Nephron (organoid): ENCODE results near the gene SNX1.
A peak's percentile ranks its signal among the peaks of the same experiment; 100 is the strongest.

ENCODE experiments used
- H3K27ac Mint-ChIP-seq, 3 experiments: 2 replicates each; pipeline ENCODE4 v1.8.0; 2020; ENCODE audit warnings: mixed read lengths in 3 of 3, mild to moderate bottlenecking in 2 of 3, moderate library complexity in 1 of 3
- H3K27me3 Mint-ChIP-seq: 2 replicates; pipeline ENCODE4 v1.8.0; 2021; ENCODE audit warnings: low read depth, mild to moderate bottlenecking, moderate library complexity, mixed read lengths
- H3K36me3 Mint-ChIP-seq: 2 replicates; pipeline ENCODE4 v1.8.0; 2020; ENCODE audit warnings: low read depth, mixed read lengths
- H3K4me1 Mint-ChIP-seq: 2 replicates; pipeline ENCODE4 v1.8.0; 2020; ENCODE audit warnings: mixed read lengths
- H3K4me3 Mint-ChIP-seq, 3 experiments: 2 replicates each; pipeline ENCODE4 v1.8.0; 2020; ENCODE audit warnings: mild to moderate bottlenecking in 3 of 3, mixed read lengths in 3 of 3, moderate library complexity in 2 of 3
- H3K9me3 Mint-ChIP-seq: 2 replicates; pipeline ENCODE4 v1.8.0; 2020; ENCODE audit warnings: mixed read lengths
- TF ChIP-seq, protein P1 (sequence below), 3 experiments: fragments of 200-600 bp; sonication (generic); IDR thresholded peaks; one replicate each; pipeline ENCODE4 v1.5.0; 2021; ENCODE audit warnings: antibody characterized with exemption in 3 of 3; ENCODE audit not compliant: unreplicated experiment in 3 of 3

Gene SNX1

DNA sequence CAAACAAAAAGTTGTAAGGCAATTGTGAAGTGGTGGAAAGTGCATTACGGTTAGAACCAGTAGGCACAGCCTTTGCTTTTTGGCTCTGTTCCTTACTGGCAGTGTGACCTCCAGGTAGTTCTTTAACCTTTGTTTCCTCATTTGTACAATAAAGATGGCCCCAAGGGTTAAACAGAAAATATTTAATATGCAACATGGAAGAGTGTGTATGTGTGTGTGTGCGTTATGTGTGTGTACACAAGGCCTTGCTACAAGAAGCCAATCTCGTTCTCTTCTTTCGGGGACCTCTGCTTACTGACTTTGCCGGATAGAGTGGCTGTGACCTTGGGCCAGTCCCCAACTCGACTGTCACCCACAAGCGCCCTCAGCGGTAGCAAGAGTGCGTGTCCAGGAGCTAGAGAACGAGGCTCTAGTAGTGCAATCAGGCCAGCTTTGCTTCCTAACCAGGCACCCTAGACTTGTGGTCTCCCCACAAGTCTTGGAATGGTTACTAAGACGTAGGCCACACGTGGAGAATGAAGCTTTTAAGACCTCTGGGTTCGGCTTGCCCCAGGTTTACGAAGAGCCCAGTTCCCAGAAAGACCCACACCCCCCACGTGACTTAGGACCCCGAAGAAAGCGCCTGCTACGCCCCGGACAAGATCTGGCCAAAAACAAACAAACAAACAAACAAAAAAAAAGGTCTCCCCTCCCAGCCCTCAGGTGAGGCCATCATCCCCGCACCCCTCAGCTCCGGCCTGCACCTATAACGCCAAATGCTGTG lies 2.7 kb upstream of the SNX1 start:
- no peaks in the 10 kb centered on the region for H3K9me3 Mint-ChIP-seq
- H3K36me3 Mint-ChIP-seq, result peaks cover 18% of the 10 kb centered on the region
- peak overlapping the region; percentile 98 to 99 (median 99) for H3K27ac Mint-ChIP-seq

DNA sequence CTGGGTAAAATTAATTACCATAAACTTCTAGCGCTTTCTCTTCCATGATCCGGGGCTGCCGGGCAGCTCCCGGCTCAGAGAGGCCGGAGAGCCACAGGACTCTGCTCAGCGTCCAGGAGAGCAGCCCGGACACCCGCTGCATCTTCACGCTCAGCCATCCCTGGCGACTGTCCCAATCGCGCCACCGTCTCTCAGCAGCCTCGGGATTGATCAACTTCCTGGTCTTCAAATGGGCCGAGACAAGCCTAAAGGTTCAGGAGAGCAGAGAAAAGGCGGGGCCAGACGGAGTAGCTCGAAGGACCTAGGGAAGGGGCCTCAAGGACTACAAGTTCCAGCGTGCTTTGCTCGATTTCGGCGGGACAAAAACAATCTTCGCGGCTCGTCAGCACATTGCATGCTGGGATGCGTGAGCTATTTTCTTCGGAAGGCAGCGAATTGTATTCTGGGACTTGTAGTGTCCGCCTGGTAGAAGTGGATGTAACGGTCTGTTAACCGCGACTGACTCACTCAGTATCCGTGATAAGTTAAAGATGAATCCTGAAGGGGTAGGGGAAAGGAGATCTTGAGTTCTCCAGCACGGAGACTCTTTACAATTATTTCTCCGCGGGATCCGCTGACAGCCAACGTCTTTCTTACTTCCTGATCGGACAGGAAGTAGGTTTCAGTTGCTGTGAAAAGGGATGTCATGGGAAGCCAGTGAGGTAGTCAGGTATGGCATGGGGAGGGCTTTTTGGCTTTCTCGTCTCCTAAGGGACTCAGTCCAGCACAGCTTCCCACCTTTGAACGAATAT lies 2.0 kb upstream of the SNX1 start, which contains the start of gene CIAO2A:
TSS of gene CIAO2A (minus strand) at position 212 of the 791 bp plus-strand sequence. CDS start at position 142, 70 bp downstream.
- TF ChIP-seq, protein P1, sequence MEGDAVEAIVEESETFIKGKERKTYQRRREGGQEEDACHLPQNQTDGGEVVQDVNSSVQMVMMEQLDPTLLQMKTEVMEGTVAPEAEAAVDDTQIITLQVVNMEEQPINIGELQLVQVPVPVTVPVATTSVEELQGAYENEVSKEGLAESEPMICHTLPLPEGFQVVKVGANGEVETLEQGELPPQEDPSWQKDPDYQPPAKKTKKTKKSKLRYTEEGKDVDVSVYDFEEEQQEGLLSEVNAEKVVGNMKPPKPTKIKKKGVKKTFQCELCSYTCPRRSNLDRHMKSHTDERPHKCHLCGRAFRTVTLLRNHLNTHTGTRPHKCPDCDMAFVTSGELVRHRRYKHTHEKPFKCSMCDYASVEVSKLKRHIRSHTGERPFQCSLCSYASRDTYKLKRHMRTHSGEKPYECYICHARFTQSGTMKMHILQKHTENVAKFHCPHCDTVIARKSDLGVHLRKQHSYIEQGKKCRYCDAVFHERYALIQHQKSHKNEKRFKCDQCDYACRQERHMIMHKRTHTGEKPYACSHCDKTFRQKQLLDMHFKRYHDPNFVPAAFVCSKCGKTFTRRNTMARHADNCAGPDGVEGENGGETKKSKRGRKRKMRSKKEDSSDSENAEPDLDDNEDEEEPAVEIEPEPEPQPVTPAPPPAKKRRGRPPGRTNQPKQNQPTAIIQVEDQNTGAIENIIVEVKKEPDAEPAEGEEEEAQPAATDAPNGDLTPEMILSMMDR (IDR thresholded peaks at IDR 0.05; ENCODE audit: unreplicated experiment in 3 of 3), result no peak
- Mint-ChIP-seq H3K9me3 (no peaks in the 10 kb centered on the region), H3K4me1 (peaks cover 58% of the 10 kb centered on the region), H3K4me3 (peak within 1 kb of the TSS; percentile 96 to 99 (median 97)), H3K27me3 (no peaks in the 10 kb centered on the region), H3K36me3 (peaks cover 11% of the 10 kb centered on the region), H3K27ac (peak within 1 kb of the TSS; percentile 98 to 99 (median 99))

More for the DNA sequence above, 2.7 kb upstream of the SNX1 start:
- Mint-ChIP-seq H3K4me1 (peaks cover 56% of the 10 kb centered on the region), H3K27me3 (no peaks in the 10 kb centered on the region), H3K4me3 (peak overlapping the region; percentile 96 to 98 (median 97))
- TF ChIP-seq, protein P1 (IDR thresholded peaks at IDR 0.05; ENCODE audit: unreplicated experiment in 3 of 3), result no peak

DNA sequence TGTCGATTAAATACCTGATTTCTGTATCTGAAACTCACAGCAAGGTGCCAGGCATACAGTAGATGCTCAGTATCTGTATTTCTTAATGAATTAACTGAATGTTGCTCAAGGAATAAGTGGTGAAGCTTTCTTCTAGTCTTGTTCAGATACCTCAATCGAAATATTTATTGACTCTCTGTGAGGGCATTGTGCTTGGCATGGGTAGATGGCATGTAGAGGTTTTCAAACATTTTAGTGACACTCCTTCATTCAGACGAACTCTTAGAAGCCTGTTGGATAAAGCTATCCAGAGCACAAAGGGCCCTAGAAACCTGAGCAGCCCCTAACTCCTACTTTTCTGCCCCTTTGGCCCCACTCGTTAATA lies 369 bp upstream of the SNX1 start:
- Mint-ChIP-seq H3K9me3 (no peaks in the 10 kb centered on the region), H3K4me1 (peaks cover 50% of the 10 kb centered on the region), H3K27ac (peak overlapping the region; percentile 96 to 98 (median 98)), H3K27me3 (no peaks in the 10 kb centered on the region), H3K36me3 (no peaks in the 10 kb centered on the region), H3K4me3 (peak overlapping the region; percentile 96 to 99 (median 97))
- TF ChIP-seq, protein P1 (IDR thresholded peaks at IDR 0.05; ENCODE audit: unreplicated experiment in 3 of 3), result no peak

DNA sequence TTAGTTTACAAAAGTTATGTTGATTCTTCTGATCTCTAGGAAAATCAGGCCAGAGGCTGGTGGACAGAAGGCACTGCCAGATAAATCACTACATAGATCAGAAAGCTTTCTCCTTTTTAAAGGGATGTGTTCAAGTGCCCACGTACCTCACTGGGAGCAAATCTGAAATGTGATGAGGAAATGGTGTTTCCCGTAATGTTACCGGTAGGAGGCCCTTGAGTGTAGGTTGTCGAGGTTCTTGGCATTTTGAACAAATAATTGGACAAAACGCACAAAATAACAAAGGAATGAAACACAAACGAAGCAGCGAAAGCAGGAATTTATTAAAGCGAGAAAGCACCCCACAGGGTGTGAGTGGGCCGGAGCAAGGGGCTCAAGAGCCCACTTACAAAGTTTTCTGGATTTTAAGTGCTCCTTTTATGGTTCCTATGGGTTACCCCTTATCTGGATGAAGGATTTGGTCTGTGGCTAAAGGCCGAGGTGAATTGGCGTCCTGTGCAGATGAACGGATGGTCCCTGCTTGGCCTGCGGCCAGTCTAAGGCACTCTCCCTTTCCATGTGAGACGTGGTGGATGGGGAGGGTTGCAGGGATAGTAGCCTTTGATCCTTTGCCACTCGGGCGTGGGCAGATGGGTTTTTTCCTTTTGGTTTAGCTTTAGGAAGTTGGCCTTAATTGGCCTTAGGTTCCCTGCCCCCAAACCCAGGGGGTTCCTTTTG lies 1.0 kb downstream of the SNX1 start:
- peak overlapping the region; percentile 96 to 98 (median 98) for H3K27ac Mint-ChIP-seq
- peak overlapping the region; percentile 96 to 99 (median 97) for H3K4me3 Mint-ChIP-seq
- peaks cover 45% of the 10 kb centered on the region for H3K4me1 Mint-ChIP-seq
- H3K36me3 Mint-ChIP-seq, result no peaks in the 10 kb centered on the region
- no peaks in the 10 kb centered on the region for H3K9me3 Mint-ChIP-seq
- TF ChIP-seq, protein P1 (IDR thresholded peaks at IDR 0.05; ENCODE audit: unreplicated experiment in 3 of 3), result no peak
- no peaks in the 10 kb centered on the region for H3K27me3 Mint-ChIP-seq

DNA sequence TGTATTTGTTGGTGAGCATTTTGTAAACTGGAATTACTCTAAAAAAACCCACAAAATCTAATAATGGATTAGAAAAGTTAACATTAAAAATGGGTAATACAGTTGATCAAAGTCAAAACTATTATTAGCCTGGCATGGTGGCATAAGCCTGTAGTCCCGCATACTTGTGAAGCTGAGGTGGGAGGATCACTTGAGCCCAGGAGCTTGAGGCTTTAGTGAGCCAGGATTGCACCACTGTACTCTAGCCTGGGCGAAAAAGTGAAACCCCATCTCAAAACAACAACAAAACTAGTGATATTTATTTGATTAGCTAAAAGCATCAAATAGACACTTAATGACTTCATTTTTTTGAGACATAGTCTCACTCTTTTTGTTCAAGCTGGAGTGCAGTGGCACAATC lies 3.6 kb downstream of the SNX1 start:
- H3K27me3 Mint-ChIP-seq, result no peaks in the 10 kb centered on the region
- H3K27ac Mint-ChIP-seq, result no peak overlapping the region
- H3K4me1 Mint-ChIP-seq, result peaks cover 23% of the 10 kb centered on the region
- H3K9me3 Mint-ChIP-seq, result no peaks in the 10 kb centered on the region
- H3K36me3 Mint-ChIP-seq, result peaks cover 11% of the 10 kb centered on the region
- TF ChIP-seq, protein P1 (IDR thresholded peaks at IDR 0.05; ENCODE audit: unreplicated experiment in 3 of 3), result no peak
- peak overlapping the region in 2 of 3 experiments; percentile 43 to 56 for H3K4me3 Mint-ChIP-seq
